HG02623 (cell line): Measurements from ENCODE around the gene ASIC4.
A peak's percentile ranks its signal among the peaks of the same experiment; 100 is the strongest.

Source experiments
- ATAC-seq: cut with Tn5 transposase; IDR thresholded peaks from one replicate; pipeline ENCODE4 v1.9.1; 2021; ENCODE audit warnings: moderate library complexity; ENCODE audit not compliant: unreplicated experiment

ASIC4 gene

DNA sequence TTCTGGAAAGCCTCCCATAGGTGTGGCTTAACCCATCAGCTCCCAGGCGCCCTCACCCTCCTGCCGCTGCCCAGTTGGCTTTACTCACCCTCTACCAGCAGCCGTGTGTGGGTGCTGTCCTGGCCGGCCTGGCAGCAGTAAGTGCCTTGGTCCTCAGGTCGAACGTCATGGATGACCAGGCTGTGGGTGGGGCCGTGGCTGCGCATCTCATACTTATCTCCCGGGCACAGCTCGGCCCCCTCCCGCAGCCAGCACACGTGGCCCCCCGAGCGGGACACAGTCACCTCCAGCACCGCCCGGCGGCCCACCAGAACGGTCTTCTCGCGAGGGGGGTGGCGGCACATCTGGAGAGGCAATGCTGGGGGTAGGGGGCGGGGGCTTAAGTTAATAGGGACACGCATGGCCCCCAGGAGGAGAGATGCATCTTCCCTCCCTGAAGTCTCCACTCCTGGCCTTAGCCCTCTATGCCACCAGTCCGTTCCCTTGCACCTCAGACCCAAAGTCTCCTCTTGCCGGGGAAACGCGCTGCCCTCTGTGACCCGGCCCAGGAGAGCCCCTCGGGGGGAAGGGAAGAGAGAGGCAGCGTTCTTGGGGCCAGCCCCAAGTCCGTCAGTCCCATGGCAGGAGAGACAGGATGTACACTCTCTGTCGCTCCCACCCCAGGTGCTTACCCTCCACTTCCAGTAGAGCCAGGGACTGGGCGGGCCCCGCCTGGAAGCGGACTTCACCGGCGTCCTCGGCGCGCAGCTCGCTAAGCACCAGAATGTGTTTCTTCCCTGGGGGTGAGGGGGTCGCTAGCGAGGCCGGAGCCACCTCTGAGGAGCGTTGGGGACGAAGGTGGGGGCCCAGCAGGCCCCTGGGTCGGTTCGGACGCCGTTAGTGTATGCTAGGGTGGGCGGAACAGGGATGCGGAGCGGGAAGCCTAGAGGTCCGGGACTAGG lies 37.4 kb downstream of the ASIC4 start:
- no peak for ATAC-seq

GRCh38 chr2:219552382-219553167 lies 38.3 kb downstream of the ASIC4 start:
- ATAC-seq = peak; percentile 87

DNA sequence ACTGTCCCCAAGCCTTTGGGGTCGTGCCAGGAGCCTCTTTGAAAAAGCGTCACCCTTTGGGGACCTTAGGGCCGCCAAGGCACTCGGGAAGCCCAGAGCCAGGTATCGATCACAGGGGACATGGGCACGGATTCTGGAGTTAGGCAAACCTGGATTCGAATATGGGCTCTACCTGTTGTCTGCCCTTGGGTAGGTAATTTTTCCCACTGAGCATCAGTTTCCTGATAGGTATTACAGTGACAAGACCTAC lies 38.8 kb downstream of the ASIC4 start:
- no peak for ATAC-seq

- ATAC-seq = no peak
Observed at GRCh38 chr2:219553463-219553963, 39.2 kb downstream of the ASIC4 start.

DNA sequence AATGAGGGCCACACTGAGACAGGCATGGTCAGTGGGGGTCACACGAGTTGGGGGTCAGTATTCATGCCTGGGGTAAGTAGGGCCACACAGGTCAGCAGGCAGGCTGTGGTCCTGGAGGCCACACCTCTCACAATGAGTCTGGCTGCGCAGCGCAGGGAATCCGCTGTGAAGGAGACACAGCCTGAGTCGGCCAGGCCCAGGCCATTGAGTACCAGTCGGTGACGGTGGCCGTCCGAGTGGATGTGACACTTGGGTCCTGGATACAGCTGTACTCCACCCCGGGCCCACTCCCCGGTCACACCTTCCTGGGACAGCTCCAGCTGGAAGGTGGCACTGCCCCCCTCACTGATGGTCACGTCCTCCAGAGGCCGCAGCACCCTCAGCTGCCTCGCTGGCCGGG lies 40.1 kb downstream of the ASIC4 start:
- ATAC-seq = no peak

DNA sequence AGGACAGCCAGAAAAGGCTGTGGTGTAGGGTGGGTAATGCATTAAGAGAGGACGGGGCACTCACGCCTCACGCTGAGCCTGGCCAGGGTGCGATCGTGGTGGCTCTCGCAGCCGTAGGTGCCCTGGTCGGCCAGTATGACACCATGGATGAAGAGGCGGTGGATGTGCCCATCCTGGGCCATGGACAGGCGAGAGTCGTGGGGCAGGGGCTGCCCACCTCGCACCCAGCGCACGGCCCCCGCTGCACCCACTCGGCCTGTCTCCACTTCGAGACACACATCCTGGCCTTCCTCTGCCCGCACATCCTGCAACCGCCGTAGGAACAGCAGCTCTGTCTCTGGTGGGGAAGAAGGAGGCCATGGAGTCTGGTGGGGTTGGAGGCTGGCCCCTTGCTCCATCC lies 41.7 kb downstream of the ASIC4 start:
- no peak for ATAC-seq

- no peak for ATAC-seq
Observed at GRCh38 chr2:219556413-219556812, 42.1 kb downstream of the ASIC4 start.

DNA sequence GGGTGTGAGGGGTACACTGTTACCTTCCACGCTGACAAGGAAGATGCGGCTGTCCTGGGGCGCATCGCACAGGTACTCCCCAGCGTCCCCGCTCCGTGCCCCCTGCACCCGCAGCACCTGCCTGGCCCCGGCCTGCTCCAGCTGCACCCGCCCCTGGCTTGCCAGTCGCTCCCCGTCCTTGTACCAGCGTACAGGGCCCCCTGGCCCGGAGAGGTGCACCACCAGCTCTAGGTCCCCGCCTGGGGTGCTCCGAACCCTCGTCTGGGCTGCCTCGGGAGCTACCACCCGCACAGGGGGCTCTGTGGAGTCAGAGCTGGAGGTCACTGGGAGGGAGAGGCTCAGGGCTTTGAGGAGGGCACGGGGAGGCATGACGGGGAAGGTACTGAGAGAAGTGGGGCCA lies 43.0 kb downstream of the ASIC4 start:
- ATAC-seq = no peak

GRCh38 chr2:219557791-219558785 lies 43.8 kb downstream of the ASIC4 start:
- ATAC-seq = no peak

DNA sequence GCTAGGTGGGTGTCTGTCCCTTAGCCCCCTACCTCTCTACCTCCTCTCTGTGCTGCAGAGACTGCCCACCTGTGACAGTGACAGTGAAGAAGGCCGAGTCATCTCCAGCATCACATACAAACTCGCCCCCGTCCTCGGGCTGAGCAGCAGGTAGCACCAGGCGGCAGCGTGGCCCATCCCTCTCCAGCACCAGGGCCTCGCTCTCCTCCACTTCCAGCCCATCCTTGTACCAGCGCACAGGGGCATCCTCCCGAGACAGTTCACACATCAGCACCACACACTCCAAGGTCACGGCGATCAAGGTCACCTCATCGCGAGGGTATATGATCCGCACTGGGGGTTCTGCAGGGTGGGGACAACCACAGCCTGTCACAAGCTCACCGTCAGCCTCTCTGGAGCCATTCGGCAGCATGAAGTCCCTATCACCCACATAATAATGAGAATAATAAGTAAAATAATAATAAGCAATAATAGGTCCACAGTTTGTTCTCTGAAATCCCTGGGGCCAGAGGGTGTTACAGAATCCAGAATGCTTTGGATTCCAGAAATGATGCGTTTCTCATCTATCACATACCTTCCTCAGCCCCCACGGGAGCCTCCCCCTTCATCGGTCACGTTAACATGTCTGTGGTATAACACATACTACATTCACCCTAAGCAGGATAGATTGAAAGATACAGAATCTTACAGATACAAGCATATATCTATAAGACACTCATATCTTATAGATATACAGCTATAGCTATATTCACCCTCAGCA lies 45.1 kb downstream of the ASIC4 start:
- ATAC-seq = no peak

DNA sequence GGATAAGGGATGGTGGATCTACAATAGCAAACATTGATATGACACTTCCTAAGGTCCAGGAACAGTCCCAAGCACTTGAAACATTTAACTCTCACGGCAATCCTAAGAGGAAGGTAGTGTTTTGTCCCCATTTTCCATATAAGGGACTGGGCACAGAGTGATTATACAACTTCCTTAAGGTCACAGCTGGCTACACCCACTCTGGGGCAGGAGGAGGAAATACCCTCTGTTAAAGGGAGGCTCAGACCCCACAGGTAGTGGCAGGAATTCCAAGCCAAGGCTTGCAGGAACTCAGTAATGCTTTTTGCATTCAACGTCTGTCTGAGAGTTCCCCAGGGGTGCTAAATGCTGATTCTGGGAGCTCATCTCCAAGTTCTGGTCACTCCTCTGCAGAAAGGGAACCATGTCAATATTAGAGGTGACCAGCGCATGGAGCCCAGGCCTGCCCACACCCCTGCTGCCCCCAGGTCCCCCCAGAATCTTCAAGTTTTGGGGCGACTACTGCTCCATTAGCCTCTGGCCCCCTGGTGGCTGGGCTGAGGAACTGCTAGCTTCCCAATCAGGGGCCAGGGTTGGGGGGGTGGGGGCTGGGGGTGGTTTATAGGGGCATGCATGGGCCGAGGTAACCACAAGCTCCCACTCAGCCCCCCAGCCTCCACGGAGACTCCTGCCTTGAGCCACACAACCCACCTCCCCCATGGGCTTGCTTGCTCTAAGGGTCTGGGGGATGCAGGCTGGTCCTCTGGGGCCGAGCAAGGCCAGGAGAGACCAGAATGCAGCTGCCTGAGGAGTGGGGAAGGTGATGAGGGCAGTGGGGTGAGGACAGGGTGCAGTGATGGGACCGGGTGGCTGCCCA lies 46.0 kb downstream of the ASIC4 start:
- no peak for ATAC-seq

- no peak for ATAC-seq
Observed at GRCh38 chr2:219560893-219561178, 46.6 kb downstream of the ASIC4 start.

DNA sequence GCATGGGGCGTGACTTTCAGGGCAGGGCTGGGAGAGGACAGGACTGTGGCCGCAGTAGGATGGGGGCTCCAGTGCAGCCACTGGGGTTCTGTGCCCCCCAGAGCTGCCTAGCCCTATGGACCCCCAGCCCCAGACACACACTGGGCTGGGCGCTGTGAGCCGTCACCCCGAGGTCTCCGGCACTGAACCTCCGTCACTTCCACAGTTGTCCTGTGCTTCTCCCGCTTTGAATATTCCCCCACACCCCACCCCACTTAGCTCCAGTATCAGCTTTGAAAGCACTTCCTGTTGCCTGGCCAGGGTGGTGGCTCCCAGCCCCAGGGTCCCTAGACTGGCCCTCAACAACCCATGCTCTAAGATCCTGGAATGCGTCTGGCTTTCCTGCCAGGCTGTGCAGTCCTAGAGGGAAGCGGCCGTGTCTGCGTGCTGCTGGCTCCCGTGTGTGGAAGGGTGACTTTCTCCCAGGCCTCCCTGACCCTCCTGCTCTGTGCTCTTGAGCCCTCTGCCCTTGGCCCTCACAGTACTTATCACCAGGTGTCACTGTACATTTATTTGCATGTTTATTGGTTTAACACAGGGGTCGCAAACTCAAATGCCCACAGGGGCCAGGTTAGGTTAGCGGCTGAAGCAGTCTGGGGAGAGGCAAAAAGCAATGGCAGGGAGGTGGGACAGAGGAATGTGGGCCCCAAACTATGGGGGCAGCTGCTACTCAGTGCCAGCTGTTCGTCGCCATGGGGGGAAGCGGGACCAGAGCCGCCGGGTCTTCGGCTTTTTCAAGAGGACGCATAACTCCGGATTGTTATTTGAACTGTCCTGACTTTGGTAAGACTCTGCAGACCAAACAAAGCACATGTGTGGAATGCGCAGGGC lies 47.1 kb downstream of the ASIC4 start:
- no peak for ATAC-seq

DNA sequence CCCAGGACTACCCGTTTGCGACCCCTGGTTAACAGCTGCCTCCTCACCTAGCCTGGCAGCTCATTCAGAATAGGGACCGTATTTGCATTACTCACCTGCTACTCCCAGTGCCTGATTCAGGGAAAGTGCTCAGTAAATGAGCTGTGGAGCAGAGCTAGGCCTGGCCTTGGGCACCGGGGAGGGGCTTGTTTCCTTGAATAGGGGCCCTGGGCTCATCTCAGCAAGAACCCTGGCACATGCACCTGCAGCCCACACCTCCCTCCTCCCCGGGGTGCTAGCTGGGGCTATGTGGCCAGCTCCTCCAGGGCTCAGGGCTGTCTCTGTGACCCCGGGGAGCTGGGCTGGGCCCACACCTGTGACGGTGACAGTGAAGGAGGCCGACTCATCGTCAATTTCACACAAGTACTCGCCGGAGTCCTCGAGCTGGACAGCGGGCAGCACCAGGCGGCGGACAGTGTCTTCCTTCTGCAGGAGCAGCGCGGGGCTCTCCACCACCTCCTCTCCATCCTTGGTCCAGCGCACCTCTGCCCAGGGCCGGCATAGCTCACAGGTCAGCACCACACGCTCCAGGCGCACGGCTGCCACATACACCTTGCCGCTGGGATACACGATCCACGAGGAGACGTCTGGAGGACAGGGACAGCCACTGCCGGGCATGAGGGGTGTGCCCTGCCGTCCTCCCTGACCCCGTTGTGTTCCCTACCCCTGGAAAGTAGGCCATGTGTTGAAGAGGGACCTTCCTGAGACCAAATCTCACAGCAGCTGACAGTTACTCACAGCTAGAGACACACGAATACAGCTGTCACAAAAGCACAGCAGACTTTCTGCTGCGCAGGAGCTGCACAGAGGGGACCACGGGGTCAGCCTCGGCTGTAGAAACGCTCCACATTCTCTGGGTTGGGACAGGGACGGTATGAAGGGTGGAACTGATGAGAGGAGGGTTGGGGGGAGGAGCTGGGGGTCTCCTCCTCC lies 48.1 kb downstream of the ASIC4 start:
- no peak for ATAC-seq

DNA sequence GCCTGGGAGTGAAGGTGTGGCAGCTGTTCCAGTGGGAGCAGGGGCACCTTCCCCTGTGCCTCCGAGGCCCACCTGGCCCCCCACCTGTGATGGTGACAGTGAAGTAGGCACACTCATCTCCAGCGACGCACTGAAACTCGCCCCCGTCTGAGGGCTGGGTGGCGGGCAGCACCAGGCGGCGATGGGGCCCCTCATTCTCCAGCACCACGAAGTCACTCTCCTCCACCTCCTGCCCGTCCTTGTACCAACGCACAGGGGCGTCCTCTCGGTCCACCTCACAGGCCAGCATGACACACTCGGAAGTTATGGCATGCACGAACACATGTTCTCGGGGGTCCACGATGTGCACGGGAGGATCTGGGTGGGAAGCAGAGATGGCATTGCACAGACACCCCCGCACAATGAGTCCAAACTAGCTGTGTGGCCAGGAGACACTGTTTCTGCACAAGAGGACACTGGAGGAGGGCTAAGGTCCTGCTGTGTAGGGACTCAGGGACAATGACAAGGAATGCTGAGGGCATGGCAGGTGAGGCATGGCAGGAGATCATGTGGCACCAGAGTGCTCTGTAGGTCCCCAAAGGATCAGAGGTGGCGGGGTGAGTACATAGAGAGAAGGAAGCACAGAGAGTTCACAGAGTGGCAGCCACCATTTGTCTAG lies 49.1 kb downstream of the ASIC4 start:
- ATAC-seq = no peak

GRCh38 chr2:219565130-219566080 lies 51.1 kb downstream of the ASIC4 start:
- no peak for ATAC-seq
